Endothelial cell of umbilical vein (primary cell): Measurements from ENCODE around the gene SHOX. TPM values are rescaled to one million over a fixed set of nuclear protein-coding genes. Genes with fewer than 3 reads are reported as not detected.

ENCODE experiments used
- BruUV-seq: library from RNA; stranded (reverse); fragments of 400-500 nt; replicated peaks from 2 replicates; lab custom pipeline; 2021; lab: Mats Ljungman, UMichigan
- CTCF ChIA-PET: fragments of 300-600, 350-600 bp; sonication (Branson Sonifier 250); formaldehyde crosslinking; loops from one replicate; lab custom pipeline; 2021; ENCODE audit warnings: antibody characterized with exemption, inconsistent platforms; lab: Charles Lee
- POLR2A ChIA-PET: fragments of 300-600, 350-600 bp; sonication (Branson Sonifier 250); formaldehyde crosslinking; loops from one replicate; lab custom pipeline; 2021; ENCODE audit warnings: antibody characterized with exemption, inconsistent platforms; lab: Charles Lee
- DNase-seq: peaks from one replicate; pipeline ENCODE4 v3.0.0-alpha.2; 2011; ENCODE audit warnings: low read depth, low spot score
- FAIRE-seq: peaks from 2 replicates; lab custom pipeline; 2011; peaks lifted over from hg19 to GRCh38; lab: Jason Lieb, UNC
- H2AFZ ChIP-seq: 2 replicates; pipeline ENCODE4 v1.6.0; 2012; ENCODE audit warnings: low read depth, low read length, control low read depth, inconsistent platforms
- H3K27ac ChIP-seq: 2 replicates; pipeline ENCODE4 v1.5.1; 2011; ENCODE audit warnings: low read depth, mild to moderate bottlenecking, control low read depth, low read length, moderate library complexity; ENCODE audit not compliant: insufficient read depth
- H3K27me3 ChIP-seq, 2 experiments: 2 replicates each; pipeline versions ENCODE4 v1.6.0 to v1.6.1; 2011; ENCODE audit warnings: low read length in 2 of 2, mixed read lengths in 1 of 2; ENCODE audit not compliant: control insufficient read depth in 2 of 2, insufficient read depth in 2 of 2
- H3K36me3 ChIP-seq, 2 experiments: 2 replicates in 1 of 2; 3 replicates in 1 of 2; pipeline ENCODE4 v1.5.1; 2011; ENCODE audit warnings: low read length in 2 of 2, mild to moderate bottlenecking in 1 of 2, moderate library complexity in 1 of 2; ENCODE audit not compliant: control insufficient read depth in 2 of 2, insufficient read depth in 2 of 2; ENCODE audit errors: extremely low read depth in 1 of 2
- H3K4me1 ChIP-seq: 3 replicates; pipeline ENCODE4 v1.5.1; 2011; ENCODE audit warnings: mild to moderate bottlenecking, low read length; ENCODE audit not compliant: control insufficient read depth, insufficient read depth; ENCODE audit errors: extremely low read depth
- H3K4me2 ChIP-seq: 2 replicates; pipeline ENCODE4 v1.6.1; 2011; ENCODE audit warnings: low read length, control low read depth, mixed read lengths; ENCODE audit not compliant: insufficient read depth
- H3K4me3 ChIP-seq, 3 experiments: fragments of 200-600 bp in 1 of 3; sonication (generic), shearing (Covaris generic) in 1 of 3; replicated peaks in 1 of 3; 2 replicates each; pipeline ENCODE4 v1.5.1; 2011 to 2016; ENCODE audit warnings: control low read depth in 3 of 3, low read length in 3 of 3, mild to moderate bottlenecking in 2 of 3, inconsistent platforms in 1 of 3, low read depth in 1 of 3, moderate library complexity in 1 of 3; ENCODE audit not compliant: insufficient read depth in 1 of 3
- H3K79me2 ChIP-seq: 2 replicates; pipeline ENCODE4 v1.6.0; 2012; ENCODE audit warnings: low read length, inconsistent platforms; ENCODE audit not compliant: control insufficient read depth, insufficient read depth
- H3K9ac ChIP-seq: replicated peaks from 2 replicates; pipeline ENCODE3; 2011; ENCODE audit warnings: low read length, control low read depth; ENCODE audit not compliant: insufficient read depth; ENCODE audit errors: extremely low read depth
- H3K9me1 ChIP-seq: replicated peaks from 3 replicates; pipeline ENCODE4 v1.6.0; 2011; ENCODE audit warnings: mild to moderate bottlenecking, low read length; ENCODE audit not compliant: control insufficient read depth, insufficient read depth; ENCODE audit errors: extremely low read depth
- H3K9me3 ChIP-seq: replicated peaks from 2 replicates; pipeline ENCODE4 v1.5.1; 2012; ENCODE audit warnings: low read length, inconsistent platforms; ENCODE audit not compliant: control insufficient read depth, insufficient read depth
- H4K20me1 ChIP-seq: replicated peaks from 2 replicates; pipeline ENCODE3; 2011; ENCODE audit warnings: mild to moderate bottlenecking, low read length; ENCODE audit not compliant: control insufficient read depth, insufficient read depth; ENCODE audit errors: extremely low read depth
- CTCF ChIP-seq, 2 donors: IDR thresholded peaks; 1 replicate in 1 of 2; 2 replicates in 1 of 2; pipeline ENCODE4 v1.5.1; 2011; ENCODE audit warnings: low read length in 2 of 2, mild to moderate bottlenecking in 2 of 2, moderate library complexity in 2 of 2, control low read depth in 1 of 2, inconsistent platforms in 1 of 2, low read depth in 1 of 2; ENCODE audit not compliant: insufficient read depth in 1 of 2; ENCODE audit errors: extremely low read depth in 1 of 2
- EZH2 ChIP-seq: IDR thresholded peaks from 2 replicates; pipeline ENCODE4 v1.6.1; 2012; ENCODE audit warnings: borderline replicate concordance, low read depth, mild to moderate bottlenecking, moderate library complexity, low read length, inconsistent platforms; ENCODE audit not compliant: severe bottlenecking
- FOS ChIP-seq: IDR thresholded peaks from 2 replicates; pipeline ENCODE4 v1.6.1; 2011; ENCODE audit warnings: mild to moderate bottlenecking, low read length, moderate library complexity, borderline replicate concordance; ENCODE audit not compliant: insufficient read depth
- GATA2 ChIP-seq: IDR thresholded peaks from 2 replicates; pipeline ENCODE4 v1.7.0; 2011; ENCODE audit warnings: low read depth, mild to moderate bottlenecking, moderate library complexity, mixed read lengths, low read length; ENCODE audit not compliant: insufficient read length, insufficient read depth
- JUN ChIP-seq: IDR thresholded peaks from 2 replicates; pipeline ENCODE4 v1.6.1; 2011; ENCODE audit warnings: borderline replicate concordance, low read depth; ENCODE audit not compliant: insufficient read length, insufficient read depth
- MAX ChIP-seq: IDR thresholded peaks from 2 replicates; pipeline ENCODE4 v1.6.1; 2011; ENCODE audit not compliant: insufficient read depth, insufficient read length
- MYC ChIP-seq: IDR thresholded peaks from one replicate; pipeline ENCODE4 v1.6.1; 2011; ENCODE audit warnings: mild to moderate bottlenecking, low read depth, low read length
- POLR2A ChIP-seq: IDR thresholded peaks from 2 replicates; pipeline ENCODE4 v1.6.1; 2012; ENCODE audit warnings: low read depth, mild to moderate bottlenecking, control low read depth, low read length
- POLR2AphosphoS5 ChIP-seq: IDR thresholded peaks from 2 replicates; pipeline ENCODE4 v1.6.1; 2012; ENCODE audit warnings: low read depth, mild to moderate bottlenecking, control low read depth, low read length, moderate library complexity; ENCODE audit not compliant: insufficient read depth
- dilution Hi-C: fragments of 300-500 bp; cut with MboI; formaldehyde crosslinking; loops from one replicate; pipeline ENCODE4 v1.15.0; 2019; ENCODE audit warnings: low sequenced_read_pairs; ENCODE audit not compliant: extremely low pct_ligation_motif_present
- intact Hi-C: fragments of 100-400 bp; cut with micrococcal nuclease; formaldehyde crosslinking; loops from one replicate; pipeline ENCODE4 v1.10.0; 2022
- polyA plus RNA-seq, 4 experiments: library from polyadenylated mRNA; depleted of rRNA in 3 of 4; stranded (reverse) in 3 of 4; unstranded in 1 of 4; fragments of >200 nt; gene quantifications; 2 replicates each; pipeline versions ENCODE4 v1.2.1 to v1.2.3, GENCODE V29; 2011 to 2012; ENCODE audit warnings: missing spikeins in 1 of 4
- total RNA-seq: library from RNA; stranded (reverse); gene quantifications from 2 replicates; pipeline ENCODE4 v1.2.3, GENCODE V29; 2021

Gene SHOX
- total and polyA plus RNA-seq, 2 donors (not counting 3 experiments of a cell fraction or from before 2014, with no cell fraction given): not detected

- ChIA-PET POLR2A (no interaction called here), CTCF (no interaction called here)
- TF ChIP-seq FOS (no peak), JUN (no peak), MAX (no peak), CTCF (IDR thresholded peaks at IDR 0.05; ENCODE audit: extremely low read depth in 1 of 2, insufficient read depth in 1 of 2, low read depth in 1 of 2, low read length in 2 of 2) (no peak), EZH2 (no peak), GATA2 (no peak), POLR2AphosphoS5 (no peak), POLR2A (no peak), MYC (no peak)
- H3K27ac ChIP-seq: no peak overlapping the region
- no peak for FAIRE-seq
- dilution Hi-C loops (no loop called here), intact Hi-C loops (no loop called here)
- H4K20me1 ChIP-seq: no peaks in the 10 kb centered on the region
- no peak overlapping the region for H2AFZ ChIP-seq
- no peaks in the 10 kb centered on the region for H3K79me2 ChIP-seq
- no peaks in the 10 kb centered on the region for H3K36me3 ChIP-seq
- no peak for DNase-seq
- H3K4me2 ChIP-seq: no peak overlapping the region
- H3K9me3 ChIP-seq: peaks cover 4% of the 10 kb centered on the region
- no peaks in the 10 kb centered on the region for H3K27me3 ChIP-seq
- no peaks in the 10 kb centered on the region for H3K9me1 ChIP-seq
- H3K4me3 ChIP-seq: no peak overlapping the region
- BruUV-seq: no TSS peak
- H3K4me1 ChIP-seq: no peaks in the 10 kb centered on the region
- no peak overlapping the region for H3K9ac ChIP-seq
Measured at GRCh38 chrX:662126-662525, 31.5 kb downstream of the SHOX start.
